GM21717 (cell line): ENCODE measurements around the gene SECTM1.

Experiments used
- ATAC-seq: cut with Tn5 transposase; IDR thresholded peaks from one replicate; pipeline ENCODE4 v1.9.1; 2021; ENCODE audit warnings: mild to moderate bottlenecking, moderate library complexity; ENCODE audit not compliant: unreplicated experiment

Gene SECTM1

DNA sequence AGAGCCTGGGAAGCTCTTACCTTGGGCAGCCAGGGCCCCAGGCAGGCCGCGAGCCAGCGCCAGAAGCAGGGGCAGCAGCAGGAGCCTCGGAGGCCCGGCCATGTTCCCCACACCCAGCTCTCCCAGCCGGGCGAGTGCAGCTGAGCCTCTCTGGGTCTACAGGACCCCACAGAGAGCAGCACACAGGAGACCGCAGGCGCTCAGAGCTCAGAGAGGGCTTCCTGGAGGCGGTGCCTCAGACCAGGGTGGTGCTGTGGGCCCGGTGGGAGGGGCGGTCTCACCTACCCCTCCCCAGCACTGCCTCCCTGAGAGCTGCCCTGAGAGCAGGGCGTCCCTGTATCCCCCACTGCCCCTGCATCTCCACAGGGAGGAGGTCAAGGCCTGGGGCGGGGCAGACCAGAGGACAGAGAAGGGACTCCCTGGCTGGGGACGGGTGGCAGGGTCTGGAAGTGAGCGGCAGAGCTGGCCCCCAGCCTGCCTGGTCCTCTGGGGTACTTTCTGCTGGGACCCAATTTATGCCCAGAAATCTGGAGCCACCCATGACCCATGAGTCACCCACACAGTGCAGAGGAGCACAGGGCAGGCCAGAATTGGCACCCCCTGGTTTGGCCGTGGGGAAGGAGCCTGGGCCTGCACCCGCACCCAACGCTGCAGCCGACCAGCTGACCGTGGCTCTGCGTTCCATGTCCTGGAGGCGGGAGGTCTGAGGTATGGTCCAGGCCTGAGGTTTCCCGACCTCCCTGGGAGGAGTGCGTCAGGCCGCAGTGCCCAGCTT is 16.0 kb downstream of the SECTM1 start, which contains the start of gene CD7:
Gene CD7, minus strand, starts transcription at position 215 of the 775 bp plus-strand sequence. Its CDS starts 113 bp downstream, at position 102.
- no peak for ATAC-seq

DNA sequence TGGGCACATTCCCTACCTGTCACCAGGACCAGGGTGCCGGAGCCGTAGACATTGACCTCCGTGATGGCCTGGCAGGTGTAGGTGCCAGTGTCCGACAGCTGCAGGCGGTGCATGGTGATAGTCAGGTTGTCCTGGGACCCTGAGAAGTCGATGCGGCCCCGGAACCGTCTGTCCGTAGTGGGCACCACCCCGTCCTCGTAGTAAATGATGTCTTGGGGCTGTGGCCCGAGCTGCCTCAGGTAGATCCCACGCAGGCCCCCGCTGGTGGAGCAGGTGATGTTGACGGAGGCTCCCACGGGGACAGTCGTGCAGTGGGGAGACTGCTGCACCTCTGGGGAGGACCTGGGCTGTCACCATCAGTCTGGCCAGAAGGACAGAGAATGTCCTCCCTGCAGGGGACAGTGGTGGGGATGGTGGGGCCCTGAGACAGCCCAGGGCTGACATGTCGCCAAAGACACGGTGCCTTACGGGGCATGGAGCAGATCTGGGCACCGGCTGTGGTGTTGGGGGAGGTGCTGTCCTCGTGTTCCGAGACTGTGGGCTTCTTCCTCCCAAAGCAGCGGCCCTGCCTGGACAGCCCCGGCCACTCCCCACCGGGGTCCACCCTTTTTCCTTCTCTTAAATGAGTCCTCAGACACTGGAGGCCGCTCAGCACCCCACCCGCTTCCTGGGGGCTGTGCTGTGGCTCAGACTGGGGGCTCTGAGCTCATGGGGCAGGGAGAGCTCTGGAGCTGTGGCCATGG is 16.7 kb downstream of the SECTM1 start:
- ATAC-seq, result no peak

DNA sequence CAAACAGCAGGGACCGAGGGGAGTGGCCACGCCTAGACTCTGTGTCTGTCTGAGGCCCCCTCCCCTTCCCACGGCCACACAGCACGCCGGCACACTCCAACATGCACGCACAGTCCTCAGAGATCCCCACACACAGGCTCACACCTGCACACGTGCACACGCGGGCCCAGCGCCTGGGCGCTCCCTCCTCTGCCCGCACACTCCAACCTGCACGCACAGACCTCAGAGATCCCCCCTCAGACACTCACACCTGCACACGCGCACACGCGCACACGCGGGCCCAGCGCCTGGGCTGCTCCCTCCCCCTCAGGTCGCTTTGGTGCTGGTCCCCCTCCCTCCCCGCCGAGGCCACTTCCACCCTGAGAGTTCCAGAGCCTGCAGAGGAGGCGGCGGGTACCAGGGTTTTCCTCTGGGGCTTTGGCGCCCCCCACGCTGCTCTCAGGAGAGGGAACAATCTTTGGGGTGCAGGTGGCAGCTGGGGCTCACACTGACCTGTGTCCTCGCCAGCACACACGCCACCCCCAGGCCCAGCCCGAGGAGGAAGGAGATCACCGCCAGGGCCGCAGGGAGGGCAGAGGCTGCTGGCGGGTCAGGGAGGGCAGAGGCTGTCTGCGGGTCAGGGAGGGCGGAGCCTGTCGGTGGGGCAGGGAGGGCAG is 17.7 kb downstream of the SECTM1 start:
- no peak for ATAC-seq

DNA sequence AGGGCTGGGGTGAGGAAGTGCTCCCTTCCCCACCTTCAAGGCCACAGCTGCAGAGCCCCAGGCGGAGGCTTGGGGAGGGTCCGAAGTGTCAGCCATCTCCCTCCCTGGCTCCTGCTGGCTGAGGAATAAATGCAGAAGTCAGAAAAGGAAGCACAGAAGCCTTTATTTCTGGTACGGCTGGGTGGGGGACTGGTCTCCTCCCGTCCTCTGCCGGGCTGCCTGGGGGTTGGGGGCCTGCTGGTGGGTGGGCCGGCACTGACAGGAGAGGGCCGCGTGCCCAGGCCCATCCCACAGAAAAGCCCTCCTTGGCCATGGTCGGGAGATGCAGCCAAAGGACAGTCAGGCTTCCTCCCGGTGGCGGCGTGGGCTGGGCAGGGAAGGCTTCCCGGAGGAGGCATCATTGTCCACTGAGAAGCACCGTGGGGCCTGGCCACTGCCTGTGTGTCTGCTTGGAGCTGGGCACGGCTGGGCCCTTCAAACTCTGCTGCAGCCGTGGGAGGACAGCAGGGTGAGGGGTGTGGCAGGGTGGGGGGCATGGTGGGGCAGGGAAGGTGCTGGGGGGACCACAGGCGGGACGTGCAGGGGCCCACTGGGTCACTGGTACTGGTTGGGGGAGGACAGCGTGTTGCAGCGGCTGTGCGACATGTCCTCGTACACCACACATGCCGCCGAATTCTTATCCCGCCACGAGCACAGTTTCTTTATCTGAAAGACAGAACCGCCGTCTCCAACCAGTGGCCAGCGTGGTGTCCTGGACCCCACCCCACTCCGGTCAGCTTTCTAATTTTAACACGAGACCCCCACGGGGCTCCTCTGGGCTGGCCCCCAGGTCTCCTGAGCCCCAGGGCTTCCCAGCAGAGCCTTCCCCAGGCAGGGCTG is 18.6 kb downstream of the SECTM1 start:
- no peak for ATAC-seq

DNA sequence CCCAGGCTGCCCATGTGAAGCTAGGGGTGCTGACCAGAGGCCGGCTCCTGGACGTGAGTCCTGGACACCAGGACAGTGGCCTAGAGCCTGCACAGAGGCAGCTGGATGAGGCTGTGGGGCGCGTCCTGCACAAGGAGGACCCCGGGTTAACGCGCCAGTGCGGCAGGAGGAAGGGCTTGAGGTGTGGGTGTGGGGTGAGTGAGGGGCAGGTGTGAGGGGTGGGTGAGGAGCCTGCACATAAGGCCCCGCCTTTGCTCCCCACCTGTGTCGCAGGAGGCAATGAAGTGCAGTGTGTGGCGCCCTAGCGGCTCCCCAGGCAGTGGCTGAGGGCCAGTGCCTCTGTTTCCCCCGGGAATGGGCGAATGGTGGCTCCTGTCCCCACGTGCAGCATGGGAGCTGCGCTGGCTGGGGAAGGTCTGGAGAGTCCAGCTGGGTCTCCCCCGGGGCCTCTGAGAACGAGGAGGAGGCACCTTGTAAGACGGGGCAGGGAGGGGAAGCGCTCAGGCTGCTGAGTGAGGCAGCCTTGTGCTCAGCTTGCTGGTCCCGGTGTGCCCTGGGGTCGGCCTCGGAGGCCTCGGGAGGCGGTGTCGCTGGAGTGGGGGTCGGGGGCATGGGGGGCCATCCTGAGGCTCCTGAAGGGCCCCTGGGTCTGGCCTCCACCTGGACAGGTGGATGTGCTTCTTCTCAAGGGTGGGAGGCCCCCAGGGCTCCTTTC is 19.4 kb downstream of the SECTM1 start:
- no peak for ATAC-seq

- no peak for ATAC-seq
Measured at GRCh38 chr17:82313195-82314011, 20.2 kb downstream of the SECTM1 start.

DNA sequence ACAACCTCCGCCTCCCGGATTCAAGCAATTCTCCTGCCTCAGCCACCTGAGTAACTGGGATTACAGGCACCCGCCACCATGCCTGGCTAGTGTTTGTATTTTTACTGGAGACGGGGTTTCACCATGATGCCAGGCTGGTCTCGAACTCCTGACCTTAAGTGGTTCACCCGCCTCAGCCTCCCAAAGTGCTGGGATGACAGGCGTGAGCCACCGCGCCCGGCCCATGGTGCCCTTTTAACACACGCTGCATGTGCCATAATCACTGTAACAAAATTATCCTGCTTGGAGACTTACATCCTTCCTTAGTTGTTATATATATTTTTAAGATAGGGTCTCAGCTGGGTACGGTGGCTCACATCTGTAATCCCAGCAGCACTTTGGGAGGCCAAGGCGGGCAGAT is 21.6 kb downstream of the SECTM1 start:
- no peak for ATAC-seq

DNA sequence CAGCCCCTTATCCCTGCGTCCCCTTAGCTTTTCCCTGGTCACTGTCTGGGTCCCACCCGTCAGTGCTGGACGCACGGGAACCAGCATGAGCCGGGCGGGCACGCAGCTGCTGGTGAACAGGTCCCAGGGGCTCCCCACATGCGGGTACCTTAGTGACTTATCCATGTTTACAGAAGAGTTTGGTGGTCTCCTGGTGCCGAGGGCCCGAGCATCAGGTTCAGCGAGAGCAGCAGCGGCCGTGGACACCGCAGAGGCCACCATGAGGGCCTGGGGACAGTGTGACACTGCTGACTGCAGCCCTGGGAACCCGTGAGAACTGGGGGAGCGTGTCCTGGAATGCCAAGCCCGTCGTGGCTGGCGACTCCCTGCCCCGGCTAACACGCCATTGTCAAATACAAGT is 22.7 kb downstream of the SECTM1 start:
- no peak for ATAC-seq

DNA sequence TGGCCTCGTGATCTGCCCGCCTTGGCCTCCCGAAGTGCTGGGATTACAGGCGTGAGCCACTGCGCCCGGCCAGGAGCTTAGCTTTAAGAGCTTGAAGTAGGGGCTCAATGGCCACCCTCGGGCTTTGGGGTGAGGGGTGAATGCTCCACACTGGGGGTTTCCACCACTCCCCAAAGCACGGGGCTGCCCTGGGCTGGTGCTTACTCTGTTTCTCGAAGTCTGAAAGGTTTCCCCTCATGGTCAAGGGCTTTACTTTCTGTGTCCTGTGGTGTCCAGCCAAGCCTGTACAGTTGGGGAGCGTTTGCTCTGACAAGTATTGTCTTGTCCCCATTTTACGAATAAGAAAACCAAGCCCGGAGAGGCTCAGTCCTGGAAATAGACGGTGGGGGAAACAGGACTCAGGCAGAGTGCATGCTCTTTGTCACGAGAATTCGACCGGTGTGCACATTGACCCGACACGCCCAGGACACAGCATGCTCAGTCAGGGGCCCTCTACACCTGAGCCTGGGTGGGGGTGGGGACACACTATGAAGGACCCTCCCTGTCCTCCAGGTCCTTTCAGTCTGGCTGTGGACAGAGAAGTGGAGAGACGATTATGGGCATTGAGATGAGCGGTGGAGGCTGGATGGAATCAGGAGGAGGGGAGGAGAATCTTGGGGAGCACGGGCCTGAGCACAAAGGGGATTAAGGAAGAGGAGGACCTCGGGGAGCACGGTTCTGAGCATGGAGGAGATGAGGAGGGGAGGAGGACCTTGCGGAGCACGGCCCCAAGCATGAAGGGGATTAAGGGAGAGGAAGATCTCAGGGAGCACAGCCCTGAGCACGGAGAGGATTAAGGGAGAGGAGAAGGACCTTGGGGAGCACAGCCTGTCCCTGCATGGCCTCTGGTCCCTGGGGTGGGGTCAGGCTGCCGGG is 23.7 kb downstream of the SECTM1 start:
- ATAC-seq, result no peak

DNA sequence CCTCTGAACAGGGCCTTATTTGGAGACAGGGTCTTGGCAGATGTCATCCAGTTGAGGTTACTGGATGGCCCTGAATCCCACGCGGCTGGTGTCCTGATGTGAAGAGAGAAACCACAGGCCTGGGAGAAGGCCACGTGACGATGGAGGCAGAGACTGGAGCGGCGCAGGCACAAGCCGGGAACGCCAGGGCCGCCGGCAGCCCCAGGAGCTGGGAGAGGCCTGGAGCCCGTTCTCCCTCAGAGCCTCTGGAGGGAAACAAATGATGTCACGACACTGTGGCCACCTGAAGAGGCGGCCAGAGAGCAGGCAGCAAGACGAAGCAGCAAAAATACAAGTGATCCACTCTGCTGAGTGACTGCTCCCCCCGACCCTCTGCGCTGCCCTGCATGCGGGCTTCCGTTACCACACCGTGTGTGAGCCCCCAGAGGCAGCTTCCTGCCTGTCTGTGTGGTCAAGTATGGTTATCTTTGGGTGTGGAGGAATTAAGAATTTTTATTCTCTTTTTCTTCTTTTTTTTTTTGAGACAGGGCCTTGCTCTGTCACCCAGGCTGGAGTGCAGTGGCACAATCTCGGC is 27.8 kb downstream of the SECTM1 start:
- ATAC-seq, result no peak

GRCh38 chr17:82304826-82305726 is 28.5 kb downstream of the SECTM1 start:
- ATAC-seq, result no peak

GRCh38 chr17:82303944-82304808 is 29.4 kb downstream of the SECTM1 start:
- no peak for ATAC-seq

GRCh38 chr17:82302991-82303943 is 30.3 kb downstream of the SECTM1 start:
- no peak for ATAC-seq

DNA sequence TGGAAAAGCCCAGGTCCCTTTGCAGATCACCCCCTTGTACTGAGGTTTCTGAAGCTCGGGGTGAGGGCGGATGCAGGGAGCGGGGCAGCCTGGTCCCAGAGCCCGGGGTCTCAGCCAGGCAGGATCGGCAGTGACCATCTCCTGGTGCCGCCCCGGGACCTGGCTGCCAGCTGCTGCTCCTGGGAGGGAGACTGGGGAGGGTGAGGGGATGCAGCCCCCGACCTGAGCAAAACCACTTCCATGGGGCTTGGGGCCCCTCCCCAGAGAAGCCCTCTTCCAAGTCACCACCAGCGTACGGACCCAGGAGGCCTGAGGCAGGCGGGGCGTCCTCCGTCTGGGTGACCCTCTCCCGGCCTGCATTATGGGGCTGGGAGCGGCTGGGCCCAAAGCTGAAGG is 31.0 kb downstream of the SECTM1 start:
- no peak for ATAC-seq
